Motor neuron (in vitro differentiated cells): ENCODE measurements around the gene DAB1. TPM values are rescaled to one million over a fixed set of nuclear protein-coding genes. Genes with fewer than 3 reads are reported as not detected.

ENCODE experiments used
- ATAC-seq, 8 experiments: fragments of 200-7000 bp; cut with Tn5 transposase; replicated peaks in 6 of 8; 2 replicates each; pipeline ENCODE4 v1.8.0; 2021; ENCODE audit warnings: mild to moderate bottlenecking in 8 of 8, moderate library complexity in 8 of 8
- H3K27ac ChIP-seq, 2 donors: fragments of 250-450 bp; sonication (Bioruptor Pico); 2 replicates each; pipeline ENCODE4 v1.9.0; 2021; ENCODE audit warnings: antibody characterized with exemption in 2 of 2, mild to moderate bottlenecking in 2 of 2, moderate library complexity in 1 of 2
- H3K4me1 ChIP-seq, 2 donors: fragments of 250-450 bp; sonication (Bioruptor Pico); replicated peaks in 1 of 2; 2 replicates each; pipeline ENCODE4 v1.6.1; 2021; ENCODE audit warnings: antibody characterized with exemption in 2 of 2, mild to moderate bottlenecking in 2 of 2, moderate library complexity in 1 of 2
- H3K4me3 ChIP-seq, 5 donors: fragments of 250-450 bp; sonication (Bioruptor Pico); 2 replicates each; pipeline ENCODE4 v1.9.0; 2021; ENCODE audit warnings: antibody characterized with exemption in 5 of 5, mild to moderate bottlenecking in 5 of 5, moderate library complexity in 4 of 5
- WGBS, 10 experiments: fragments of 450-650 bp; shearing (Covaris generic); methylation state at CpG; one replicate each; pipeline ENCODE4 v1.0.0; 2022; 5-methylcytosine and 5-hydroxymethylcytosine counted together
- in situ Hi-C, 9 experiments: fragments of 400-800 bp; cut with MboI; loops; one replicate each; pipeline ENCODE4 v1.15.0; 2021; ENCODE audit warnings: low sequenced_read_pairs in 9 of 9, low pct_unique_long_range_greater_than_20kb in 2 of 9; ENCODE audit not compliant: unreplicated experiment in 9 of 9
- total RNA-seq, 8 experiments: library from RNA; unstranded; fragments of 300-600 nt; gene quantifications; 2 replicates each; pipeline versions ENCODE4 v1.2.3 to v1.2.4, GENCODE V29; 2022

The DAB1 gene
- total RNA-seq, 8 experiments from 2014 or later, result 1.4 to 38.4 (median 13.2) TPM

- H3K4me3 ChIP-seq, result no peak overlapping the region
- in situ Hi-C loops, result no loop called here
- peaks cover 3 to 10% of the 10 kb centered on the region in 2 donors for H3K4me1 ChIP-seq
- H3K27ac ChIP-seq, result no peak overlapping the region
- WGBS, 10 experiments, result 45 to 100% (median 80%) methylated on average over 1 to 4 of the region's 4 CpGs; no CpG with 5 or more reads in 1 of the 10 experiments
- ATAC-seq, result peak in 6 of 8 experiments; percentile 45 to 85 (median 74)
Measured at GRCh38 chr1:57129865-57130264, 294.0 kb downstream of the DAB1 start.

- WGBS, 10 experiments, result 85 to 100% (median 96%) methylated on average over 1 to 6 of the region's 6 CpGs
- no peak overlapping the region for H3K27ac ChIP-seq
- ATAC-seq, result no peak
- peaks cover 14 to 15% of the 10 kb centered on the region in 2 donors for H3K4me1 ChIP-seq
- no peak overlapping the region for H3K4me3 ChIP-seq
- in situ Hi-C loops, result no loop called here
Measured at GRCh38 chr1:57127976-57128375, 295.9 kb downstream of the DAB1 start.

GRCh38 chr1:57124768-57125446, 299.0 kb downstream of the DAB1 start:
- H3K27ac ChIP-seq, result no peak overlapping the region
- in situ Hi-C loops, result no loop called here
- H3K4me3 ChIP-seq, result no peak overlapping the region
- WGBS, 10 experiments, result 40 to 96% (median 75%) methylated on average over 1 to 5 of the region's 5 CpGs; no CpG with 5 or more reads in 4 of the 10 experiments
- peaks cover 14 to 16% of the 10 kb centered on the region in 2 donors for H3K4me1 ChIP-seq
- ATAC-seq, result peak; percentile 25 to 97 (median 96)

- H3K4me1 ChIP-seq, result peaks cover 18 to 23% of the 10 kb centered on the region in 2 donors
- H3K4me3 ChIP-seq, result no peak overlapping the region
- H3K27ac ChIP-seq, result no peak overlapping the region
- in situ Hi-C loops, result no loop called here
- peak in 5 of 8 experiments; percentile 18 to 36 (median 30) for ATAC-seq
- WGBS, 10 experiments, result 33 to 84% (median 60%) methylated on average over 1 to 2 of the region's 2 CpGs
Measured at GRCh38 chr1:57124170-57124569, 299.7 kb downstream of the DAB1 start.

- Histone ChIP-seq H3K4me3 (no peak overlapping the region), H3K27ac (no peak overlapping the region), H3K4me1 (peaks cover 19 to 30% of the 10 kb centered on the region in 2 donors)
- in situ Hi-C loops, result no loop called here
- WGBS, 10 experiments, result 60 to 100% (median 97%) methylated on average over 1 to 2 of the region's 2 CpGs; no CpG with 5 or more reads in 1 of the 10 experiments
- no peak for ATAC-seq
Measured at GRCh38 chr1:57122031-57122430, 301.8 kb downstream of the DAB1 start.

GRCh38 chr1:57118948-57119603, 304.8 kb downstream of the DAB1 start:
- WGBS, 10 experiments, result 40 to 100% (median 70%) methylated on average over 2 to 4 of the region's 4 CpGs; no CpG with 5 or more reads in 1 of the 10 experiments
- in situ Hi-C loops, result no loop called here
- Histone ChIP-seq H3K4me3 (no peak overlapping the region), H3K4me1 (peaks cover 12 to 29% of the 10 kb centered on the region in 2 donors), H3K27ac (no peak overlapping the region)
- peak in 7 of 8 experiments; percentile 23 to 83 (median 69) for ATAC-seq

GRCh38 chr1:57117753-57118152, 306.1 kb downstream of the DAB1 start:
- WGBS, 10 experiments, result 63 to 80% methylated on average over 1 of the region's 1 CpG; no CpG with 5 or more reads in 8 of the 10 experiments
- in situ Hi-C loops, result no loop called here
- H3K4me3 ChIP-seq, result no peak overlapping the region

GRCh38 chr1:57116871-57117270, 307.0 kb downstream of the DAB1 start:
- Histone ChIP-seq H3K4me3 (no peak overlapping the region), H3K4me1 (peaks cover 14 to 31% of the 10 kb centered on the region in 2 donors), H3K27ac (no peak overlapping the region)
- ATAC-seq, result peak in 1 of 8 experiments; percentile 25
- in situ Hi-C loops, result no loop called here
- WGBS, 10 experiments, result 20 to 100% (median 91%) methylated on average over 1 to 4 of the region's 4 CpGs; no CpG with 5 or more reads in 1 of the 10 experiments

More at GRCh38 chr1:57117753-57118152, 306.1 kb downstream of the DAB1 start:
- Histone ChIP-seq H3K27ac (no peak overlapping the region), H3K4me1 (peaks cover 9 to 27% of the 10 kb centered on the region in 2 donors)
- ATAC-seq, result no peak

- Histone ChIP-seq H3K4me1 (peaks cover 30 to 48% of the 10 kb centered on the region in 2 donors), H3K4me3 (no peak overlapping the region), H3K27ac (no peak overlapping the region)
- in situ Hi-C loops, result no loop called here
- WGBS, 10 experiments, result 46 to 100% (median 94%) methylated on average over 1 to 4 of the region's 4 CpGs; no CpG with 5 or more reads in 1 of the 10 experiments
- ATAC-seq, result peak in 1 of 8 experiments; percentile 49
Measured at GRCh38 chr1:57115030-57115614, 308.7 kb downstream of the DAB1 start.

GRCh38 chr1:57112148-57112547, 311.7 kb downstream of the DAB1 start:
- H3K4me1 ChIP-seq, result peaks cover 26 to 43% of the 10 kb centered on the region in 2 donors
- peak in 5 of 8 experiments; percentile 36 to 58 (median 54) for ATAC-seq
- no peak overlapping the region for H3K27ac ChIP-seq
- WGBS, 10 experiments, result 55 to 90% (median 65%) methylated on average over 1 to 2 of the region's 2 CpGs; no CpG with 5 or more reads in 5 of the 10 experiments
- in situ Hi-C loops, result no loop called here
- no peak overlapping the region for H3K4me3 ChIP-seq

- Histone ChIP-seq H3K4me1 (peaks cover 23 to 38% of the 10 kb centered on the region in 2 donors), H3K4me3 (no peak overlapping the region), H3K27ac (no peak overlapping the region)
- peak in 1 of 8 experiments; percentile 61 for ATAC-seq
- WGBS, 10 experiments, result 73 to 89% (median 79%) methylated on average over 1 to 2 of the region's 2 CpGs; no CpG with 5 or more reads in 6 of the 10 experiments
- in situ Hi-C loops, result no loop called here
Measured at GRCh38 chr1:57111175-57111574, 312.7 kb downstream of the DAB1 start.

- Histone ChIP-seq H3K4me3 (no peak overlapping the region), H3K27ac (peak overlapping the region; percentile 10 to 37), H3K4me1 (peaks cover 23 to 38% of the 10 kb centered on the region in 2 donors)
- WGBS, 10 experiments, result 11 to 100% (median 34%) methylated on average over 1 to 3 of the region's 3 CpGs; no CpG with 5 or more reads in 1 of the 10 experiments
- in situ Hi-C loops, result no loop called here
- peak in 6 of 8 experiments; percentile 12 to 91 (median 66) for ATAC-seq
Measured at GRCh38 chr1:57109883-57110282, 314.0 kb downstream of the DAB1 start.

GRCh38 chr1:57109247-57109646, 314.6 kb downstream of the DAB1 start:
- Histone ChIP-seq H3K4me1 (peaks cover 23 to 34% of the 10 kb centered on the region in 2 donors), H3K27ac (no peak overlapping the region), H3K4me3 (no peak overlapping the region)
- WGBS, 10 experiments, result 0 to 100% (median 78%) methylated on average over 1 of the region's 1 CpG; no CpG with 5 or more reads in 1 of the 10 experiments
- peak in 1 of 8 experiments; percentile 54 for ATAC-seq
- in situ Hi-C loops, result no loop called here
